Vagina (tissue), 2 donors: ENCODE data around the gene PCBP3. TPM values are rescaled to one million over a fixed set of nuclear protein-coding genes. Genes with fewer than 3 reads are reported as not detected.

ENCODE experiments used
- DNase-seq, 2 donors: peaks; one replicate each; pipeline ENCODE4 v3.0.0-alpha.2; 2017; ENCODE audit errors: extremely low spot score in 2 of 2
- H3K27ac ChIP-seq: fragments of 200-600 bp; sonication (generic); one replicate; pipeline ENCODE4 v1.5.1; 2019
- H3K27me3 ChIP-seq: fragments of 200-600 bp; sonication (generic); one replicate; pipeline ENCODE4 v1.5.1; 2019
- H3K36me3 ChIP-seq, 2 donors: fragments of 200-600 bp; sonication (generic); one replicate each; pipeline ENCODE4 v1.5.1; 2017 to 2019
- H3K4me1 ChIP-seq: fragments of 200-600 bp; sonication (generic); one replicate; pipeline ENCODE4 v1.5.1; 2019
- H3K4me3 ChIP-seq, 2 donors: fragments of 200-600 bp; sonication (generic); 1 replicate in 1 of 2; 2 replicates in 1 of 2; pipeline ENCODE4 v1.5.1; 2016 to 2019
- H3K9me3 ChIP-seq: fragments of 200-600 bp; sonication (generic); one replicate; pipeline ENCODE4 v1.5.1; 2019
- CTCF ChIP-seq, 3 experiments: fragments of 450-650 bp in 2 of 3; fragments of 200-600 bp in 1 of 3; sonication (generic) in 1 of 3; IDR thresholded peaks; one replicate each; pipeline ENCODE4 v1.5.1; 2017 to 2019; ENCODE audit warnings: antibody characterized with exemption in 3 of 3, mild to moderate bottlenecking in 2 of 3, moderate library complexity in 2 of 3
- POLR2A ChIP-seq, 2 donors: fragments of 450-650 bp; IDR thresholded peaks; one replicate each; pipeline ENCODE4 v1.6.1; 2017; ENCODE audit warnings: antibody characterized with exemption in 2 of 2, mild to moderate bottlenecking in 2 of 2, moderate library complexity in 2 of 2
- POLR2AphosphoS5 ChIP-seq, 2 donors: sonication (generic); formaldehyde crosslinking; IDR thresholded peaks; one replicate each; pipeline ENCODE4 v1.9.0; 2017; ENCODE audit warnings: antibody characterized with exemption in 2 of 2, mild to moderate bottlenecking in 2 of 2, low read depth in 1 of 2; ENCODE audit not compliant: insufficient read depth in 1 of 2
- intact Hi-C: fragments of 100-400 bp; cut with DNase I; formaldehyde crosslinking; loops from one replicate; pipeline ENCODE4 v1.15.1; 2023
- total RNA-seq: library from RNA; depleted of rRNA; stranded (reverse); fragments of >200 nt; gene quantifications from one replicate; pipeline ENCODE4 v1.2.3, GENCODE V29; 2016

Gene PCBP3
- total RNA-seq, 1 donor from 2014 or later: 4.9 TPM

GRCh38 chr21:45886610-45887026 lies 243.1 kb downstream of the PCBP3 start:
- Histone ChIP-seq H3K4me1 (peaks cover 15% of the 10 kb centered on the region), H3K27me3 (no peaks in the 10 kb centered on the region), H3K27ac (no peak overlapping the region), H3K36me3 (no peaks in the 10 kb centered on the region), H3K4me3 (no peak overlapping the region), H3K9me3 (no peaks in the 10 kb centered on the region)
- intact Hi-C loops: no loop called here
- TF ChIP-seq POLR2AphosphoS5 (IDR thresholded peaks at IDR 0.05; ENCODE audit: insufficient read depth in 1 of 2, low read depth in 1 of 2): no peak
- no peak for TF ChIP-seq CTCF (IDR thresholded peaks at IDR 0.05)
- TF ChIP-seq POLR2A (IDR thresholded peaks at IDR 0.05): no peak
- DNase-seq: no peak

GRCh38 chr21:45887120-45887611 lies 243.6 kb downstream of the PCBP3 start:
- Histone ChIP-seq H3K4me1 (peaks cover 15% of the 10 kb centered on the region), H3K27me3 (no peaks in the 10 kb centered on the region), H3K9me3 (no peaks in the 10 kb centered on the region), H3K36me3 (no peaks in the 10 kb centered on the region), H3K27ac (no peak overlapping the region), H3K4me3 (no peak overlapping the region)
- DNase-seq: no peak
- intact Hi-C loops: no loop called here
- TF ChIP-seq POLR2AphosphoS5 (IDR thresholded peaks at IDR 0.05; ENCODE audit: insufficient read depth in 1 of 2, low read depth in 1 of 2) (no peak), CTCF (IDR thresholded peaks at IDR 0.05) (no peak), POLR2A (IDR thresholded peaks at IDR 0.05) (no peak)

- H3K9me3 ChIP-seq: no peaks in the 10 kb centered on the region
- no peak overlapping the region for H3K27ac ChIP-seq
- no peak overlapping the region for H3K4me3 ChIP-seq
- no peak for DNase-seq
- TF ChIP-seq CTCF (IDR thresholded peaks at IDR 0.05): no peak
- TF ChIP-seq POLR2AphosphoS5 (IDR thresholded peaks at IDR 0.05; ENCODE audit: insufficient read depth in 1 of 2, low read depth in 1 of 2): no peak
- TF ChIP-seq POLR2A (IDR thresholded peaks at IDR 0.05): no peak
- no peaks in the 10 kb centered on the region for H3K27me3 ChIP-seq
- peaks cover 15% of the 10 kb centered on the region for H3K4me1 ChIP-seq
- H3K36me3 ChIP-seq: no peaks in the 10 kb centered on the region
- intact Hi-C loops: no loop called here
Observed at GRCh38 chr21:45887788-45888187, 244.3 kb downstream of the PCBP3 start.

GRCh38 chr21:45888386-45889009 lies 245.0 kb downstream of the PCBP3 start:
- no peak overlapping the region for H3K27ac ChIP-seq
- TF ChIP-seq POLR2AphosphoS5 (IDR thresholded peaks at IDR 0.05; ENCODE audit: insufficient read depth in 1 of 2, low read depth in 1 of 2): no peak
- no peak for TF ChIP-seq POLR2A (IDR thresholded peaks at IDR 0.05)
- TF ChIP-seq CTCF (IDR thresholded peaks at IDR 0.05): no peak
- no peak overlapping the region for H3K4me3 ChIP-seq
- DNase-seq: no peak
- intact Hi-C loops: no loop called here
- H3K4me1 ChIP-seq: peaks cover 17% of the 10 kb centered on the region
- no peaks in the 10 kb centered on the region for H3K27me3 ChIP-seq
- no peaks in the 10 kb centered on the region for H3K9me3 ChIP-seq
- H3K36me3 ChIP-seq: no peaks in the 10 kb centered on the region

- Histone ChIP-seq H3K9me3 (no peaks in the 10 kb centered on the region), H3K4me3 (no peak overlapping the region), H3K4me1 (peaks cover 25% of the 10 kb centered on the region), H3K36me3 (no peaks in the 10 kb centered on the region), H3K27ac (no peak overlapping the region), H3K27me3 (no peaks in the 10 kb centered on the region)
- DNase-seq: no peak
- TF ChIP-seq POLR2A (IDR thresholded peaks at IDR 0.05) (no peak), POLR2AphosphoS5 (IDR thresholded peaks at IDR 0.05; ENCODE audit: insufficient read depth in 1 of 2, low read depth in 1 of 2) (no peak), CTCF (IDR thresholded peaks at IDR 0.05) (no peak)
- intact Hi-C loops: no loop called here
Observed at GRCh38 chr21:45889256-45889655, 245.7 kb downstream of the PCBP3 start.
